GM19099 (cell line): ENCODE results near the gene FCRL4.

Experiments used
- POLR2A ChIP-seq: IDR thresholded peaks from 3 replicates; pipeline ENCODE4 v1.6.1; 2011; ENCODE audit warnings: low read depth; ENCODE audit not compliant: insufficient read length; ENCODE audit errors: extremely low read depth

Gene FCRL4

DNA sequence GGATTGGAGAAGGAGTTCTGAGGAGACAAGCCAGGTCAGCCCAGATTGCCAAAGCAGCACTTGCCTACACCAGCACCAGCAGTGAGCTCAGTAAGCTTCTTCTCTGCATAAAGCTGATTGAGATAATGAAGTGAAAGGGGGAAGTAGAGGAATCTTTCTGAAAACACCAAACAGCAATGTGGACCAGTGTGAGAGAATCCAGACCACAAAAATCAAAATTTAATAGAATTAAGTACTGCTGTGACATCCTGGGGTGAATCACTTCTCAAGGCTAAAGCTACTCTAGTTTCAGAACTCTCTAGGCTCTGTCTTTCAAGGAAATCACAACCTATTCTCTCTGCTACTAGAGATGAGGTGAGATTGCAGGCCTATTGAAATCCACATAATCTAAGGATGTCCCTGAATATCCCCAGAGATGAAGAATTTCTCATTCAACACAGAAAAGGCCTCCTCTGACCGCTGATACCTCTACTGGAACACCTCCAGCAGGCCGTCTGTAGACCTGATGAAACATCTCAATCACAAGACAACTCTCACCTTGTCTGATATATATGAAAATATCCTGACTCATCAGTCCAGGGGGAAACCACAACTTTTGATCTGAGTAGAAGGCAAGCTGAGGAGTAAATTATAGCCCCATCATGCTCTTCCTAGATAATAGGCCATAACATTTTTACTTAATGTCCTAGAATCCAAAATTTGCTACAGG, at the start of gene FCRL4:
Gene FCRL4 (minus strand): TSS at position 127 of the 709 bp plus-strand sequence. CDS start 141 bp downstream, outside the sequence.
- TF ChIP-seq POLR2A: no peak

DNA sequence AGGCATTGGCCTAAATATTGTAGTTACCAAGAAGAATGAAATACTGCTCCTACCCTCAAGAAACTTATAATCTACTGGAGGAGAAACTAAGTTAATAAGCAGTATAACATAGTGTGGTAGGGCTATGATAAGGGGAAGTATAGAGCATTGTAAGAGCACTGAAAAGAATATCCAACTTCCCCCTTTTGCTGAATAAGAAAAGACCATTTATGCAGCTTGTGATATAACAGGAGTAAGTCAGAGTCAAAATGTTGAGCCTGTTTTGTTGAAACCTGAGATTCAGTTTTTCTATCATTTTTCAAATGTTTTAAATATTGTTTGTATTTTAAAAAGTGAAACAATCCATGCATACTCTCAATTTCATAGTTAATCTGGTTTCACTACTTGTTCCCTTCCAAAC, 48.3 kb upstream of the FCRL4 start:
- TF ChIP-seq POLR2A: no peak

DNA sequence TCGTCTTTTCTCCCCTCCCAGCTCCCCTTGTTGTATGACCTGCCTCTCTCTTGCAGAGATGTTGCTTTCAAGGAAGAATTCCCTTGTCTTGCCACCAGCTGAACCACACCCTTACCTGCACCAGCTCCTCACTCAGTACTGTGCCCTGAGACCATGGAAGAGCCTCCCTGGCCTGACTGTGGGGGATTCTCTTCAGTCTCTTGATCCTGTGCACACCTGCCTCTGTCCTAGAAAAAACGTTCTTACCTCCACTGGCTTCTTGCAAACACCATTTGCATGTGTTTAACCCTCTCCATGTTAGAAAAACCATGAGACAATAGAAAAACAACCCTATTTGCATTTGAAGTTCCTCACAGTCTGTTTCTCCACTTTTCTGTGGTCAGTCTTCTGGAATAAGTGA, 43.3 kb upstream of the FCRL4 start:
- TF ChIP-seq POLR2A: no peak

DNA sequence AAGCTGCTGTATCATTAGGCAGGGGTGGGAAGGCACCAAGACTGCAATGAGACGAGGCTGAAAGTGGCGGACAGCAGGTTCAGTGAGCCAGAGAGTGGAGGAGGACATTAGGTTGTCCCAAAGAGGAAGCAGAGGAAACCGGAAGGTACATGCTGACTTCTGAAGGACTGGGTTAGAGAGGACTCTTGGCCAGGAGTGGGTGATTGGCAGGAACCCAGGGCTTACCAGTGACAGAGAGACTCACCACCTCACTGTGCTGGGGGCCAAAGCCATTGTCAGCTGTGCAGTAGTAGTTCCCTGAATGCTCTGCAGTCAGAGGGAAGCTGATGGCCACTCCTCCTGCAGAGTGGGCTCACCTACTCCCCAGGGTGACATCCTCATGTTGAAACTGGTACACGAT, 41.9 kb upstream of the FCRL4 start:
- TF ChIP-seq POLR2A: no peak

DNA sequence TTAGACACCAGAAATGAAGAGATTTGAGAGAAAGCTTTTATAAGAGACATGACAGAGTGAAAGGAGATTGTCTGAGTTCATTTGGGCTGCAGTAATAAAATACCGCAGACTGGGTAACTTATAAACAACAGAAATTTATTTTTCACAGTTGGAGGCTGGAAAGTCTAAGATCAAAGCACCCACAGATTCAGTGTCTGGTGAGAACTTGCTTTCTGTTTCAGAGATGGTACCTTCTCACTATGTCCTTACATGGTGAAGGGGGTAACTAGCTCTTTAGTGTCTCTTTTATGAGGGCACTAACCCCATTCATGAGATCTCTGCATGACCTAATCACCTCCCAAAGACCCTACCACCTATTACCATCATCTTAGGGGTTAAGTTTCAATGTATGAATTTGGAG, 30.9 kb upstream of the FCRL4 start:
- TF ChIP-seq POLR2A: no peak

DNA sequence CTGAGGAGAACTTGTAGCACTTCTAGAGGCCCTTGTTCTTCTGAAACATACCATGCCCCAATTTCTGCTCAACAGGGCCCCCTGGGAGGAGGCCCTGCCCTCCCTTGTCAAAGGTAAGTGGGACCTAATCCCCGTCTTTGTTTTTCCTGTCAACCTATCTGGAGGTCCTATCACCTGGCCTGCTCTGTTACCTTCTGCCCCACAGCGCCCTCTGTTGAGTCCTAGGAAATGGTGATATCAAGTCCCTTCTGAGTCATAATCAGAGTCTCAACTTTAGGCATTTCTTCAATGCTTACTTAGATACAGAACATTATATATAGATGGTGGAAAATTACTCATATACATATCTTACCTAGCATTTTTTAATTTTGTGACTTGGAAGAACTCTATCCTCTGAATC, 28.2 kb upstream of the FCRL4 start:
- no peak for TF ChIP-seq POLR2A

DNA sequence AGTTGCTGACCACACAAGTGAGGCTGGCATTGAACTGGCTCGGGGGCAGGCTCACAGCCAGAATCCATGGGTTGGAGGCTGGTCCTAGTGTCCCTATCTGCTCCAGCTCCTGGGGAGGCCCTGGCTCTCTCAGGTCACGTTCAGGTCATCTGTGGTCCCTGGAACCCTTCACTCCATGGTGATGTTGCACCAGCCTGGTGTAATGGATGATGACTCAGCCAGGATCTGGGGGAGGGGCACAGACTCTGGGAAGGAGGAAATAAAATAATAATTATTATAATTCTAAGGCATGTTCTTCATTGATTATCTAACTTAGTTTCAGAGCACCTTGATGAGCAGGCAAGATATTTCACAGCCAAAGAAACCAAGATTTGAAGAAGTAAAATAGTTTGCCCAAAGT, 26.6 kb upstream of the FCRL4 start:
- no peak for TF ChIP-seq POLR2A

DNA sequence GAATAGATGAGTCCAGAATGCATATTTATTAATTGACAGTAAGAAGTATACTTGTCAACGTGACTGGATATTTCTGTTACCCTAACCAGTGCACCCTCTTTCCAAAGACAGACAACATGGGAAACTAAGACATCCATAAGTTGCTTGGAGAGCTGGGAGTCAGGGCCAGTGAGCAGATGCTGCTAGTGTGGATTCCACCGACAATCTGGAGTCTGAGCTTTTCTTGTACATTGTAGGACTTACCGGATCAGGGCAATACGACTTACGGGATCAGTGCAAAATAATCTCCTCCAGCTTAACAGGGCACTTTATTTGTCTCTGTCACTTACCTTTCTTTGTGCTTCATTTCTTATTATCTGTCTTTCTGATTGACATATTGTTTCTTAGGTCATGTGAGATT, 24.6 kb upstream of the FCRL4 start:
- no peak for TF ChIP-seq POLR2A

DNA sequence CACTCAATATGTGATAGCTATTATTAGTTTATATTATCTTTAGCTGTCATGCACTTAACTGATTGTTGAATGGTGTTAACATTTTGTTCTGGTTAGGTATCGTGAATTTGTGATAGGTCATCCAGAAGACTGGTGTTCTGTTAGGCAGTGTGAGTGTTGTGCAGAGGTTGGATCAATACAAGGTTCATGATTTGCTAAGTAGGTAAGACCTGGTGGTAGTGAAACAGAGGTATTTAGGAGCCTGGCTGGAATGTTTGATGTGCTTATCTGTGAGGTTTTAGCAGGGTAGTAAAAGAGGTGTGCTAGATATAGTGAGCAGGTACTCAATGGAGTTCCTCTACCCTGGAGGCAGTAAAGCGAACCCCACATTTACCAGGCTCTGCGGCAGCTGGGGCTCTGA, 20.3 kb upstream of the FCRL4 start:
- no peak for TF ChIP-seq POLR2A

DNA sequence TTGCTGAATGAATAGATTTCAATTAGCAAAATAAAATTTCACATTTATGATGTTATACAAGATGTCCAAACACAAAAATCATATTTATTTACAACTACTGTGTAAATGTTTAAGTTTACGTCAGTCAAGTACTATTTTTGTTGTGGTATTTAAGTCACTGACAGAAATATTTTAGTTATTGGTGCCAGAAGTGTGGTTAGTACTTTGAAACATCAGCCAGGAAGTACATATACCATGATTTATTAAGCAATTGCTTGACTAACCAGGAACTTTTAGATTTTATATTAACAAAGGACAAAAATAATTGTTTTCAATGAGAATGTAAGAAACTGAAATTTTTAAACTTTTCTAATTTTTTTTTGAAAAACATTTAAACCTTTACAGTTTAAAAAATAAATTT, 2.4 kb upstream of the FCRL4 start:
- no peak for TF ChIP-seq POLR2A

DNA sequence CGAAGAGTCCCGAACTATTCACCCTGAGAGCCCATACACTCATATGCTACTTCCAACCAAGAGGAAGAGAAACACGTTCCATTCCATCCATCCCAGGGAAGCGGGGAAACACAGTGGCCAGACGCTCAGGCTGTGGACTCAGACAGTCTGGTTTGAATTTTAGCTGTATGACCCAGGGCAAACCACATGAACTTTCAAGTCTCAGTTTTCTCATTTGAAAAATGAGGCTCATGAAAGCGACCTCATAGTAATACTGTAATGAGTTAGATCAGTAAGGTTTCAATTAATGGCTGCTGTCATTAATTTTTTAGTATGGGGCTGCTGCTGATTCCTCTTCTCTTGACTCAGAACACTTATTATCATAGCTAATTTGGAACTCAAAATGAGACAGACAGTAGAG, 1.5 kb downstream of the FCRL4 start:
- TF ChIP-seq POLR2A: no peak

DNA sequence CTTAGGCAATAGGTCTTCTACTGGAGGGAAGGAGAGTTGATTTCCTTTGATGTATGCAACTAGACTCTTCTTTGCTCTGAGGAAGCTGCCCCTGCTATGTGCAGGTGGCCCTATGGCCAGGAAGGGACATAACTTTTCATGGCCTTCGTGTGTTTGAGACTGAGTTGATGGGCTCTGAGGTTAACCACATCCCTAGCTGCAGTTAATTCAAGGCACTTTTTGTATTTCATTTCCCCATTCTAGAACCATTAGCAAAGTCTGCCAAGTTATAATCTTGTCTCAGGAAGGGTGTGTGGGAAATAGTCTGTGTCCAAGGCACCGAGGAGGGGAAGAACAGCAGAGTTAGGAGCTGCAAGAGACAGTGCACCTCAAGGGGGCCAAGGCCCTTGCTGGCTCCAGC, 2.5 kb downstream of the FCRL4 start:
- no peak for TF ChIP-seq POLR2A

DNA sequence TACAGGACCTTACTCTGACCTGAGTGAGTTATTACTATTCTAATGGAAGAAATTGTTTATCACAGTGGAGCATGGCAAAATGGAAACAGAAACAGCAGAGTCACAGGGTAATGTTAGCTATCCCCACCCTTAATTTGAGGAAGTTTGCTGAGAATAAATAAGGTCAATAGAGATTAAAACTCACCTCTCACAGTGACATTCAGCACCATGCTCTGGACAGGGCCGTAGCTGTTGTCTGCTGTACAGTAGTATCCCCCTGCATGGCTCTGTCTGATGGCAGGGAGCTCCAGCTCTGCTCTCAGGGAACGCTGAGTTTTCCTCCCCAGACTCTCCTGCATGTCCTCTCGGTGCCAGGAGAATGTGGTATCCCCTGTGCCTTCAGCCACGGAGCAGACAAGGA, 11.9 kb downstream of the FCRL4 start:
- no peak for TF ChIP-seq POLR2A

DNA sequence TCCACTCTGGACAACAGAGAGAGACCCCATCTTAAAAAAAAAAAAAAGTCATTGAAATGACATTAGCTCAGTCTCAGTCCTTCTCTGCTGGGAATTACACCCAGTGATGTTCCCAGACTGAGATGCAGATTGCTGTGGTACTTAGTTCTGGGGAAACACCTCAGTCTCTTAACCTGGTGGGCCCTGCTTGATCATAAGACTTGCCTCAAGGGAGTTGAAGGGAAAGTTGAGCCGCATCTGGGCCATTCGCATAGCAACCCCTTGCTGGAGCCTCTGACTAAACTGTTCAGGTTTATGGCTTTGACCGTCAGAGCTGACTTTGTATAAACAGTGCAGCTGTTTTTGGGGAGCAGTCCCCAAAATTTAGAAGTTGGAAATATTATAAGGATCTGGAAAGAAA, 13.4 kb downstream of the FCRL4 start:
- no peak for TF ChIP-seq POLR2A

DNA sequence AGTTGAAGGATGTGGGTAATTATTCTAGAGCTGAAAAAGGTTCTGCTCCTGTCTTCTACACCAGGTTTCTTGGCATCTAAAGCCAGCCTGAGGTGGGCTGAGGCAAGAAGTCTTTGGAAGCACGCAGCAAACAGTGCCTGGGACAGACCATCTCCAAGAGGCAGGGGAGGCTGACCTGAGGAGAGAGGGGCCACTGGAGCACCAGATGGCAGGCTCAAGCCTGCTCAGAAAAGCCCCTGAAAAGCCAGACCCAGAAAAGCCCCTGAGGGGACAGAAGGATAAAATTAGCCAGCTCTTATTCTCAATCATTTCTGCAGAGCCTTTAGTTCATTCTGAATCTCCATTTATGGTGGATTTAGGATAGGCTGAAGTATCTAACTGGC, 17.1 kb downstream of the FCRL4 start:
- TF ChIP-seq POLR2A: no peak

DNA sequence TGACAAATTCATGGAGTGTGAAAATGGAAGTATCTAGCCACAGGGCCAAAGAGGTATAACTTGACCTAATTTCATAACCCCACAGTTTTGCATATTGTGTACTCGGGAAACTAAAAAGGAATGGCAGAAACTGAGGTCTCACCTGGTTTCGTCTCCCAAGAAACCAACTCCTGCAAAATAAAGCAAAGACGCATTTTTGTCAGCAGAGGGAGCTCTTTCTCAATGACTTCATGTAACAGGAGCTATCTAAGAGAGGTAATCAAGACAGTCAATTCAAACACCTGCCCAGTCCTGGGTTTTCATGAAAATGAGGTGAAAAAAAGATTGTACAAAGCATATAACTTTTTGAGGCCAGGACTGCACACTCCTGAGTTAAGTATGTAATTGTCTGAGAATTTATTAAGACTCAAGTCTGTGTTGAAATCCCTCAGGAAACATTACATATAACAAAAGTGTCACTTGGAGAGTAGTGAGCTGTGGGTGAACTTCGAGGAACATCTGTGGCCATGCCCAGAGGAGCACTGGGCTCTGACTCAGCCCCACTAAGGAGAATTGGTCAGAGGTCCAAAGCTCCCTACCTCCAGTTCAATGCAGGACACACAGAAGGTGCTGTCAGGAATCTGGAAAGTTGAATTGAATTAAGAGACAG, 17.6 kb downstream of the FCRL4 start:
- TF ChIP-seq POLR2A: no peak

DNA sequence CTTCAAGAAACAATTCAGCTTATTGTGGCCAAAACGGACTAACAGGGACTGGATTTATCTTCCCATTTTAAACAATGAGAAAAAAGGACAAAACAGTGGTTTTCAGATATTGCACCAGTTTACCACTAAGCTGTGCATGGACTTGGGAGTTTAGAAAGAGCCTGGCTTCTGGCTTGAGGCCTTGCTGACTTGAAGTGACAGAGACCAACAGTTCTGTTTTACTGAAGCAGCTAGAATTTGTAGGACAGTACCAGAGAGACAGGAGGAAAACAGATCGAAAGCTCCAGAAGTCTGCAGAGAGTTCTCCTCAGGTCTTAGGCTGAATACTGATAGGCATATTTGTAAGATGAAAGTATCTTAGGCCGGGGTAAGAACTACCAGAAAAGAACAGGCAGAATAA, 20.5 kb downstream of the FCRL4 start:
- no peak for TF ChIP-seq POLR2A
